ENCODE results near the gene ARL15. TPM values are rescaled to one million over a fixed set of nuclear protein-coding genes. Genes with fewer than 3 reads are reported as not detected.

The ARL15 gene
- total RNA-seq, 4 donors from 2014 or later = 13.0 to 52.7 (median 17.1) TPM

GRCh38 chr5:53892224-53892623 is 418.1 kb downstream of the ARL15 start:
- Histone ChIP-seq H3K36me3 (no peaks in the 10 kb centered on the region), H3K27me3 (no peaks in the 10 kb centered on the region), H3K27ac (no peak overlapping the region), H3K4me1 (no peaks in the 10 kb centered on the region), H3K9me3 (no peaks in the 10 kb centered on the region), H3K4me3 (no peak overlapping the region)
- no peak for DNase-seq (ENCODE audit: low spot score in 2 of 2)
- no peak for TF ChIP-seq EP300 (IDR thresholded peaks at IDR 0.05)
- TF ChIP-seq POLR2A (IDR thresholded peaks at IDR 0.05) = no peak
- no peak for TF ChIP-seq CTCF (IDR thresholded peaks at IDR 0.05)
- 86 to 89% methylated on average over 1 of the region's 1 CpG for WGBS, 2 donors

GRCh38 chr5:53891159-53891558 is 419.2 kb downstream of the ARL15 start:
- TF ChIP-seq CTCF (IDR thresholded peaks at IDR 0.05) (no peak), POLR2A (IDR thresholded peaks at IDR 0.05) (no peak), EP300 (IDR thresholded peaks at IDR 0.05) (no peak)
- WGBS, 2 donors = 58 to 63% methylated on average over 4 of the region's 4 CpGs

DNA sequence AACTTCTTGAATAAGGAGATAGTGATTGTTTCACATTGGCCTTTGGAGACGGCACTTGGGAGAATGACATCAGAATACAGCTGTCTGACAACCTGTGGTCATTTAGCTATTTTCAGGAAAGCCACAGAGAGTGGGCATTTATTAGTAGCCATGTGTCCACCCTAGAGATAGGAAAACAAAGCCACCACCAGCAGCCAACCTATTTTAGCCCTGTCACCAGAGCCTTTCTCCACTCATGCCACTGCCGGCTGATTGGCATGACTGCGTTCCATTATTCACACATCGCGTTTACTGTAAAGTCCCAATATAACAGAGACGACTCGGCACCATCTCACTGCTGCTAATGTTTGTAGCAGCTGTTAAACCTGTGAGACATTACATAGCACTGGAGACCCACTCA is 419.9 kb downstream of the ARL15 start:
- no peak for DNase-seq (ENCODE audit: low spot score in 2 of 2)
- Histone ChIP-seq H3K9me3 (no peaks in the 10 kb centered on the region), H3K4me3 (no peak overlapping the region), H3K27me3 (no peaks in the 10 kb centered on the region), H3K36me3 (no peaks in the 10 kb centered on the region), H3K27ac (no peak overlapping the region), H3K4me1 (no peaks in the 10 kb centered on the region)
- no peak for TF ChIP-seq EP300 (IDR thresholded peaks at IDR 0.05)
- TF ChIP-seq CTCF (IDR thresholded peaks at IDR 0.05) = no peak
- TF ChIP-seq POLR2A (IDR thresholded peaks at IDR 0.05) = no peak
- WGBS, 2 donors = 81 to 89% methylated on average over 7 of the region's 7 CpGs

More at GRCh38 chr5:53891159-53891558, 419.2 kb downstream of the ARL15 start:
- no peak for DNase-seq (ENCODE audit: low spot score in 2 of 2)
- Histone ChIP-seq H3K27ac (no peak overlapping the region), H3K36me3 (no peaks in the 10 kb centered on the region), H3K4me3 (no peak overlapping the region), H3K4me1 (no peaks in the 10 kb centered on the region), H3K9me3 (no peaks in the 10 kb centered on the region), H3K27me3 (no peaks in the 10 kb centered on the region)

GRCh38 chr5:53884844-53885243 is 425.5 kb downstream of the ARL15 start:
- 48 to 53% methylated on average over 2 of the region's 2 CpGs for WGBS, 2 donors
- Histone ChIP-seq H3K9me3 (no peaks in the 10 kb centered on the region), H3K4me1 (no peaks in the 10 kb centered on the region)

DNA sequence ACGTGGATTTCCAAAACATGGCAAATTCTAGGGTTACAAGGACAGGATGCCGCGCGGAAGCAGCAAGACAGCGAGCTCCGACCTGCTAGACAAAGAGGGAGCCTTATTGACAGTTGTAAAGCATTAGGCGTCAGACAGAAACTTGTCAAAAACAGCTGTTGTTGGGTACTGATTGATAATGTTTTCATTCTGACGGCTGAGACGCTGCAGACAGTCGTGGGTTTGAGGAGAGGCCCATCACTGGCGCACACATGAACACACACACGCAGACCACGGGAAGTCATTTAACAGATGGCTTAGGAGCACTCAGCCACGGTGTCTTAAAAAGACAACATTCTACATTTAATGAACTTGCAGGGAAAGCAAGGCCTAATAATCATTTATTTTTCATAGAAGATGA is 426.0 kb downstream of the ARL15 start:
- H3K27me3 ChIP-seq = no peaks in the 10 kb centered on the region
- H3K36me3 ChIP-seq = no peaks in the 10 kb centered on the region
- no peak for DNase-seq (ENCODE audit: low spot score in 2 of 2)
- no peaks in the 10 kb centered on the region for H3K4me1 ChIP-seq
- H3K4me3 ChIP-seq = no peak overlapping the region
- H3K27ac ChIP-seq = no peak overlapping the region
- 47 to 48% methylated on average over 14 of the region's 14 CpGs for WGBS, 2 donors
- H3K9me3 ChIP-seq = no peaks in the 10 kb centered on the region
- TF ChIP-seq CTCF (IDR thresholded peaks at IDR 0.05) = no peak
- TF ChIP-seq POLR2A (IDR thresholded peaks at IDR 0.05) = no peak
- no peak for TF ChIP-seq EP300 (IDR thresholded peaks at IDR 0.05)

More at GRCh38 chr5:53884844-53885243, 425.5 kb downstream of the ARL15 start:
- Histone ChIP-seq H3K4me3 (no peak overlapping the region), H3K27ac (no peak overlapping the region), H3K36me3 (no peaks in the 10 kb centered on the region), H3K27me3 (no peaks in the 10 kb centered on the region)
- no peak for DNase-seq (ENCODE audit: low spot score in 2 of 2)
- TF ChIP-seq POLR2A (IDR thresholded peaks at IDR 0.05) (no peak), CTCF (IDR thresholded peaks at IDR 0.05) (no peak), EP300 (IDR thresholded peaks at IDR 0.05) (no peak)
